ENCODE results near the gene L1TD1.
A peak's percentile ranks its signal among the peaks of the same experiment; 100 is the strongest.
"Not testable (repeated sequence)": the region's sequence is repeated elsewhere in the genome, so short reads cannot be mapped to it uniquely, and the experiment has no call there.

L1TD1 gene

GRCh38 chr1:62194651-62195544 lies at the start of gene L1TD1:
L1TD1 (plus strand) TSS chr1:62194849; CDS start chr1:62206629, 11,780 bp downstream.
- no peak within 1 kb of the TSS for H3K27ac ChIP-seq
- H3K4me3 ChIP-seq: peak within 1 kb of the TSS in 3 of 7 experiments; percentile 6 to 13 (median 9)

DNA sequence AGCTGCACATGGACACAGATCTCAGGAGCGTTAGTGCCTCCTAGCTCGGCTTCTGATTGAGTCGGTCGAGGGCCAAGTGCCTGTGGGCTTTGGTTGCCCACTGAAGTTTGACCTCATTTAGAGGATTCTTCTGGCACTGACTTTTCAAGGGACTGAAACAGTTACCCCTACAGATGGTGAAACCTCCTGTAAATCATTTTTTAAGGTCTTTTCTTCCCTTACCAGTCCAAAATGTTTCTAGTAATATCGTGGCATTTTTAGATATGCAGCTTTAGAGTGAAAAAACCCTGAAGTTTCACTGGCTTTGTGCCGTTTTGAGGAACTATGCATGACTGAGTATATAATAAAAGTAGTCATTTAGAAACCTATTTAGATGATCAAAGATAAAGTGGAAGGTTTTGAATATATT lies 34.7 kb upstream of the L1TD1 start:
- no peak overlapping the region for H3K4me3 ChIP-seq
- no peak overlapping the region for H3K27ac ChIP-seq

DNA sequence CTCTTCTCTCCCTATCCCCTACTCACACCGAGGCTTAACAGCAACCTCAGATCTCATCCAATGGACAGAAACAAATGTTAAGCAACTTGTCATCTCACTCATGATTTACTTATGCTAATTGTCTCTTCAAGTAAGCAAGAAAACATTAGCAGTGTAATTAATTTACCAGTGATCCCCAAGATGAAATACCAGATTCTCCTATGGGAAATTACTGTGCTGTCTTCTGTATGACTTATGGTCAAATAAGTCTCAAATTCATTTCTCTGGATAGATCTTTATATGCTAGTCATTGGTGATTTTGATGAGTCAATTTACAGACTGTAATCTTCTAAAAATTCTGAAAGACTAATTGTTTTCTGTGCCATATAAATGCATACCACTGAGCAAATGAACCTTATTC lies 32.9 kb upstream of the L1TD1 start:
- Histone ChIP-seq H3K4me3 (no peak overlapping the region), H3K27ac (no peak overlapping the region)

DNA sequence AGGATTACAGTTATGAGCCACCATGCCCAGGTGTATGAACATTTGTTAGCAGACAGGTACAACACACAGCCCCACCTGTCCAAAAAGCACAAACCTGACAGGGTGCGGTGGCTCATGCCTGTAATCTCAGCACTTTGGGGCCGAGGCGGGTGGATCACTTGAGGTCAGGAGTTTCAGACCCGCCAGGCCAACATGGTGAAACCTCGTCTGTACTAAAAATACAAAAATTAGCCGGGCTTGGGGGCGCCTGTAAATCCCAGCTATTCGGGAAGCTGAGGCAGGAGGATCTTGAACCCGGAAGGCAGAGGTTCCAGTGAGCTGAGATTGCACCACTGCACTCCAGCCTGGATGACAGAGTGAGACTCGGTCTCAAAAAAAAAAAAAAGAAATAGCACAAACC lies 24.3 kb upstream of the L1TD1 start:
- not testable (repeated sequence) for H3K4me3 ChIP-seq, H3K27ac ChIP-seq

- Histone ChIP-seq H3K27ac (no peak overlapping the region), H3K4me3 (no peak overlapping the region)
Observed at GRCh38 chr1:62175568-62176179, 19.0 kb upstream of the L1TD1 start.

- H3K4me3 ChIP-seq: no peak overlapping the region
Observed at GRCh38 chr1:62176597-62177312, 17.9 kb upstream of the L1TD1 start.

GRCh38 chr1:62177621-62178020 lies 17.0 kb upstream of the L1TD1 start:
- no peak overlapping the region for H3K4me3 ChIP-seq
- H3K27ac ChIP-seq: no peak overlapping the region

More at GRCh38 chr1:62176597-62177312, 17.9 kb upstream of the L1TD1 start:
- no peak overlapping the region for H3K27ac ChIP-seq

- H3K27ac ChIP-seq: no peak overlapping the region
Observed at GRCh38 chr1:62178372-62178771, 16.3 kb upstream of the L1TD1 start.

GRCh38 chr1:62180054-62180453 lies 14.6 kb upstream of the L1TD1 start:
- H3K27ac ChIP-seq, H3K4me3 ChIP-seq: not testable (repeated sequence)

More at GRCh38 chr1:62178372-62178771, 16.3 kb upstream of the L1TD1 start:
- H3K4me3 ChIP-seq: no peak overlapping the region

DNA sequence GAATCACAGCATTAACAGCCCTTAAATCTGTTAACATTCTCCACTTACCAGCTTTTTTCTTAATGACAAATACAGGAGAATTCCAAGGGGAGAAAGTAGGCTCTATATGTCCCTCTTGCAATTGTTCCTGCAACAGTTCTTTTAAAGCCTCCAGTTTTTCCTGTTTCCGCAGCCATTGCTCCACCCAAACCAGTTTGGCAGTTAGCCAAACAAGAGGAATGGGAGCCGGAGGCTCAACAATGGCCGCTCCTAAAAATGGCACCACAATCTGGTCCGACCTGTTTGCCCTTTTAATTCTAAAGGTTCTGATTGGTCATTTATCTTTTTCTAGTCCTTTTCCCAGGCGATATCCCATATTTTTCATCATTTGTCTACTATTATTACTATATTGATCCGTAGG lies 14.0 kb upstream of the L1TD1 start:
- no peak overlapping the region for H3K4me3 ChIP-seq

GRCh38 chr1:62181532-62181931 lies 13.1 kb upstream of the L1TD1 start:
- Histone ChIP-seq H3K27ac (no peak overlapping the region), H3K4me3 (no peak overlapping the region)

More for the DNA sequence above, 14.0 kb upstream of the L1TD1 start:
- no peak overlapping the region for H3K27ac ChIP-seq

GRCh38 chr1:62182157-62182556 lies 12.5 kb upstream of the L1TD1 start:
- H3K27ac ChIP-seq, H3K4me3 ChIP-seq: not testable (repeated sequence)

- H3K27ac ChIP-seq, H3K4me3 ChIP-seq: not testable (repeated sequence)
Observed at GRCh38 chr1:62183164-62184020, 11.3 kb upstream of the L1TD1 start.

DNA sequence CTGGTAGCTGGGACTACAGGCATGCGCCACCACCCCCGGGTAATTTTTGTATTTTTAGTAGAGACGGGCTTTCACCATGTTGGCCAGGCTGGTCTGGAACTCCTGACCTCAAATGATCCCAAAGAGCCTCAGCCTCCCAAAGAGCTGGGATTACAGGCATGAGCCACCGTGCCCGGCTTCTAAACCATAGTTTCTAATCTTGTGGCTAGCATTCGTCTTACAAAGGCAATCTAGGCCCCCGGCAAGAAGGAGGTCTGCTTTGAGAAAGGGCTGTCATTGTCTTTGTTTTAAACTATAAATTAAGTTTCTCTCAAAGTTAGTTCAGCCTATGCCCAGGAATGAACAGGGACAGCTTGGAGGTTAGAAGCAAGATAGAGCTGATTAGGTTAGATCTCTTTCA lies 10.3 kb upstream of the L1TD1 start:
- Histone ChIP-seq H3K27ac (no peak overlapping the region), H3K4me3 (no peak overlapping the region)

DNA sequence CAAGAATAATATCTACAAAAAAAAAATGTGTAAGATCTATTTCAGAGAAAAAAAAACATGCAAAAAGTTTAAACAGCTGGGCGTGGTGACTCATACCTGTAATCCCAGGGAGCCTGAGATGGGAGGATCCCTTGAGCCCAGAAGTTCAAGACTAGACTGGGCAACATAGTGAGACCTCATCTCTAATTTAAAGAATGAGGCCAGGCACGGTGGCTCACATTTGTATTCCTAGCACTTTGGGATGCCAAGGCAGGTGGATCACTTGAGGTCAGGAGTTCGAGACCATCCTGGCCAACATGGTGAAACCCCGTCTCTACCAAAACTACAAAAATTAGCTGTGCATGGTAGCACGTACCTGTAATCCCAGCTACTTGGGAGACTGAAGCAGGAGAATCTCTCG lies 9.4 kb upstream of the L1TD1 start:
- not testable (repeated sequence) for H3K4me3 ChIP-seq, H3K27ac ChIP-seq

- H3K27ac ChIP-seq: no peak overlapping the region
- no peak overlapping the region for H3K4me3 ChIP-seq
Observed at GRCh38 chr1:62185677-62186076, 9.0 kb upstream of the L1TD1 start.

- no peak overlapping the region for H3K27ac ChIP-seq
Observed at GRCh38 chr1:62187548-62187947, 7.1 kb upstream of the L1TD1 start.

DNA sequence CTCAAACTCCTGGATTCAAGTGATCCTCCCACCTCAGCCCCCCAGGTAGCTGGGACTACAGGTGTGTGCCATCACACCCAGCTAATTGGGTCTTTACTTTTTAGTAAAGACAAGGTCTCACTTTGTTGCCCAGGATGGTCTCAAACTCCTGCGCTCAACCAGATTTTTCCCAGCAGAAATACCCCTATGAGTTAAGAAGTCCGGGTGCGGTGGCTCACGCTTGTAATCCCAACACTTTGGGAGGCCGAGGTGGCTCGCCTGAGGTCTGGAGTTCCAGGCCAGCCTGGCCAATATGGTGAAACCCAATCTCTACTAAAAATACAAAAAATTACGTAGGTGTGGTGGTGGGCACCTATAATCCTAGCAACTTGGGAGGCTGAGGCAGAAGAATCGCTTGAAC lies 6.5 kb upstream of the L1TD1 start:
- no peak overlapping the region for H3K27ac ChIP-seq
- H3K4me3 ChIP-seq: no peak overlapping the region

More at GRCh38 chr1:62187548-62187947, 7.1 kb upstream of the L1TD1 start:
- H3K4me3 ChIP-seq: no peak overlapping the region

DNA sequence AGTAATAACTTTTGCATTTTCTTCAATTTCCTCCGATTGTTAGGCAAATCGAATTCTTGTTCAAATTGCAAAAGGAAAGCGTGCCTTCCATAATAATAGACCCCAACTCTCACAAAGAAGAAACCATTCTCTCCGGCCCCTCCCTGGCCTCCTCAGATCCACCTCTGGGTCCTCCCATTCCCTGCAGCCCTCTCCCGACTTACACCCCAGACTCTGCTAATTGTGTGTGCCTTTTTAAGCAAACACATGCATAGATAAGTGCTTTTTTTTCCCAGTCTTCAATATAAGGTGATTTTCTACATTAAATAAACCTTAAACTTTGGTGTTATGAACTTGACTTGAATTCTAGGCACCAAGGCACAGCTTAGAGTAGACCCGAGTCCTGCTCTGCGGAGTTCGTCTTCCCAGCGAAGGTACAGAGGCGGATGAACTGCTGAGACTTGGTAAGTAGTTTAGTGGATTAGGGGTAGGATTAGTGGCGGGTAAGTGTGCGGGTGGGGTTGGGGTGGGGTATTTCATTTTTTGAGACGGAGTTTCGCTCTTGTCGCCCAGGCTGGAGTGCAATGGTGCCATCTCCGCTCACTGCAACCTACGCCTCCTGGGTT lies 1.5 kb downstream of the L1TD1 start:
- H3K27ac ChIP-seq: no peak overlapping the region
- H3K4me3 ChIP-seq: no peak overlapping the region

All from skin epidermis (tissue), 12 donors.